NCI-H524 (cell line): ENCODE results near the gene PIWIL1.

Source experiments
- DNase-seq, 2 experiments: peaks; one replicate each; lab custom pipeline; 2025; lab: John Stamatoyannopoulos, UW

PIWIL1 gene

DNA sequence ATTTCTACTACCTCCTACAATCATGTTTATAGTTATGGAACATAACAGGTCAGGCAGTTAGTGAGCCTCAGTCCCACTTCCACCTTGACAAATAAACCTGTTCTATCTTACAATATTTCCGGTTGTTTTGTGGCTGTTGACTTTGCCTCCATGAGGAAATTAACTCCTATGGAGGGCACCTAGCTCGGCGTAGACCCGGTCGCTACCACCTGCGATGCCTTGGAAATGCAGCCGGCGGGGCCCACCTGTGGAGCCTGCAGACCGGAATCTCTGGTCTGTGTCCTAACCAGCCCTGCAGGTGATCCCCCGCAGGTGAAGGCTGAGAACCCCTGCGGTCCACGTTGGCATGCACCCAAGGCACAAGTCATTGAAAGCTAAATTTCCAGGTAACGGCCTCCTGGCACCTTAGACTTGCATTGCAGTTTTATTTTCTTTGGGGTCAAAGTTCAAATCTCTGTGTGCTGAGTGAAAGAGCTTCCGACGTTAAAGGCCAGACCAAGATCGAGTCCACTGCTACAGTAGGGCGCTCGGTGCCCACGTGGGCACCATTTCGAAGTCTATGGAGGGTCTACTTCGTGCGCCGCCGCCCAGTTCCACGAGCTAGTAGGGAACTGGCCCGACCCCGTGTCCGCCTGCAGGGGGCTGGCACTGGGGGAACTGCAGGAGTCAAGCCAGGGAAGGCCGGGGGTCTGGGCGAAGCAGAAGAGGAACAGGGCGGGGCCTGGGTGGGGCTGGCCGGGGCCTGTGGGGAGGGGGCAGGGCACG, 782 bp upstream of the PIWIL1 start:
- DNase-seq = no peak

DNA sequence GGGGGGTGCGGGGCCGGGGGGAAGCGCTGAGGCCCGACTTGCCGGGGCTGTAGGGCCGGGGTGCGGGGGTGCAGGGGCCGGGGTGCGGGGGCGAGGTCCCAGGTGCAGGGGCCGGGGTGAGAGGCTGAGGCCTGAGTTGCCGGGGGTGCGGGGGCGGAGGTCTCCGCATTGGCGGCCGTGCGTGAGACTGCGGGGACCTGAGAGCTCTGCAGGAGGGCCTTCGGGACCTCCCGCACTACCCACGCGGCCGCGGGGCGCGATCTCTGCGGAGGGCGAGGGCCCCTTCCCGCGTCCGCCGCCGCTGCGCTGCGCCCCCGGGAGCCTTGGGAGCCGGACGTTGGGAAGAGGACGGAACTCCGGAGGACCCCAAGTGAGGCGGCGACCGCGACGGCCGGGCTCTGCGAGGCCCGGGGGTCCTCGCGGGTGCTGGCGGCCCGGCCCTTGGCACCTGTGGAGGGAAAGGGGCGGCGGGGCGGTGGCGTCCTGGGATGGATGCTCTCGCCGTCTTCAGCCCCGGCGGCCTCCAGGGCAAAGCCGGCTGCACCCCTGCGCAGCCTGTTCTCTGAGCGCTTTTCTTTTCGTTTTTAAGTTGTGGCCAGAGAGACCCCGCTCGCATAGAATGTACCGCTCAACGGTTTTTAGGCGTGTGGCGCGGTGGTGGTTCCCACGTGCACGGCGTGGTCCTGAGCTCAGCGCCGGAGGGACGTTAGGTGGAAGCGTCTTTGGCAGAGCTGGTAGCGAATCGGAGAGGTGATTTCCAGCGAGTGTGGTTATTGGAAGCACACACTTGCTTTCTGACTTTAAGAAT, 1.3 kb downstream of the PIWIL1 start:
- peak in 1 of 2 experiments; percentile 4 for DNase-seq

DNA sequence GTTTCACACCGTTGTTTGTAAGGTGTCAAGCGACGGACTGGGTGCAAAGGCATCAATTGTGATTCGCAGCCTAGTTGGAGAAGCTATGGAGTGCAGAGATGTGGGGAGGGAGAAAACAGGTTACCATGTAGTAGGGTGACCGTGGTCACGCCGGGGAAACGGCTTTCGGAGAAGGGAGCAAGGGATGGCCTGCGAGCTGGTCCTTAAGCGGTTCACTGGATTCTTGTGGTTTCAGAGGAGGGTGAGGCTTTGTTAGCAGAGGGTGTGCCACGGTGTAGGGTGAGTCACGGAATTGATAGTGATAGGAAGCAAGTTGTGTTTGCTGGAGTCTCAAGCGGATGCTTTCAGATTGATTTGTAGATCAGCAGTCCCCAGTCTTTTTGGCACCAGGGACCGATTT, 2.3 kb downstream of the PIWIL1 start:
- DNase-seq = no peak

DNA sequence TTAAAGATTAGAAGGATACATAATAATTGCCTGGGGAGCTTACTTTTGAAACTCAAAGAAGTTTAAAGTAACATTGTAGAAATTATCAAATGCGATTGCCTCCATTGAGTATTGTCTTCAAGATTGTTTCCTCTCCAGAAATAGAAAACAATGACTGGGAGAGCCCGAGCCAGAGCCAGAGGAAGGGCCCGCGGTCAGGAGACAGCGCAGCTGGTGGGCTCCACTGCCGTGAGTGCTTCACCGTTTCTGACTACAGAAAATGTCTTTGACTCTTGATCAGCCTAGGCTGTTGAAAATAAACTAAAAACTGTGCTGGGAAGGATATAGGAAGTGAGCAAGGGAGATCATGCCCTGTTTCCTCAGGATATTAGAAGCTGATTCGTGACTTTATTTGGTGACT, 4.8 kb downstream of the PIWIL1 start:
- no peak for DNase-seq

DNA sequence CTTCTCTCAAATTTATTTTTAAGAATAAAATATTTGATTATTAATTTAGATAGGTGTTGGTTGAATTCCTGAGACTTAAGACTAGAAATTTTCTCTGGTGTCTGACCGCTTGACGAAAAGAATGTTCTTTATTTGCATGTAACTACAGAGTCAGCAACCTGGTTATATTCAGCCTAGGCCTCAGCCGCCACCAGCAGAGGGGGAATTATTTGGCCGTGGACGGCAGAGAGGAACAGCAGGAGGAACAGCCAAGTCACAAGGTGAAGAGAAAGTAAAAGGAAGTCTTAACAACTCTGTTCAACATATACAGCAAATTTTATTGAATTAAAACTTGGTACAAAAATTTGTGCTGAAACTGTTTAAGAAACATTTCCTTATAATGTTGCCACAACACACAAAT, 5.2 kb downstream of the PIWIL1 start:
- no peak for DNase-seq

DNA sequence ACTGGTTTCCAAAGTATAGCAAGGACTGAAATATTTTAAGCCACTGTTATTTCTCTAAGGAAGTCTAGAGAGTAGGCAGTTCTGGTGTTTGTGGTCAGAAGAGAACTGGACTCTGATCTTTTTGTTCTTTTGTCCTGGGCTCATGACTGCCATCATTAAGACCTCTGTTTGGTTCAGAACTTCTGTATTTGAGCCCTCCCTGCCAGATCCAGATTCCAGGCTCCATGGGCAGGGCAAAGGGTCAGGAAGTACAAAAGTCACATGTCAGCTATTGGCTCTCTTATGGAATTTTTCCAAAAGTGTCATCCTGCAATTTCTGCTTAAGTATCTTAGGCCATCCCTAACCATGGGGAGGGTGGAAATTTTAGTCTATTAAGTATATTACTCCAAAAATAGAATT, 6.8 kb downstream of the PIWIL1 start:
- DNase-seq = no peak

DNA sequence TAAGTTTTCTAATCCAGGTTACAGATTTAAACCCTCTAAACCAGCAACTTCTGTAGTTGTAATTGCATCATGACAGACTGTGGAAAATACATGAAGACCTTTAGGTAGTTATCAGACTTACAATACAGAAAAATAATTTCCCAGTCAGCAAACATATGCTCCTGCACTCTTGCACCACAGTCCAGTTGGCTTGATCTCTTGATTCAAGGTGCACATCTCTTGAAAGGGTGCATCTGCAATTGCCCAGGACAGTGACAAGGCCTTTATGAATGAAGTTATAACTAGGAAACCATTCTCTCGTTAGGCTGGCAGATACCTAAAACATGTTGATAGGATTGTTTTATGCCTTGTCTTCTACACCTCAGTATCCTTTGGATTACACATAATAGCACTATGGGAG, 7.6 kb downstream of the PIWIL1 start:
- no peak for DNase-seq

DNA sequence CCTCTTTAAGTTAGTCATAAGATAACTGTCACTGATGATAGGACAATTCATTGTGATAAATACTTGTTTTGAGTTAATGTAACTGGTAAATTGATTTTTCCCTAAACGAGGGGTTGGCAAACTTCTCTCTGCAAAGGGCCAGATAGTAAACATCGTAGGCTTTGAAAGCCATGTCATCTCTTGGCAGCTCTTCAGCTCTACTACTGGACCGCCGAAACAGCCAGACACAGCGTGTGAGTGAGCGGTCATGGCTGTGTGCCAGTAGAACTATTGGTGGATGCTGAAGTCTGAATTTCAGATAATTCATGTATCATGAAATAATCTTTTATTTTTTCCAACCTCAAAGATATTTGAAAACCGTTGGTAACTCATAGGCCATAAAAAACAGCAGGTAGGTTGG, 9.9 kb downstream of the PIWIL1 start:
- DNase-seq = no peak

DNA sequence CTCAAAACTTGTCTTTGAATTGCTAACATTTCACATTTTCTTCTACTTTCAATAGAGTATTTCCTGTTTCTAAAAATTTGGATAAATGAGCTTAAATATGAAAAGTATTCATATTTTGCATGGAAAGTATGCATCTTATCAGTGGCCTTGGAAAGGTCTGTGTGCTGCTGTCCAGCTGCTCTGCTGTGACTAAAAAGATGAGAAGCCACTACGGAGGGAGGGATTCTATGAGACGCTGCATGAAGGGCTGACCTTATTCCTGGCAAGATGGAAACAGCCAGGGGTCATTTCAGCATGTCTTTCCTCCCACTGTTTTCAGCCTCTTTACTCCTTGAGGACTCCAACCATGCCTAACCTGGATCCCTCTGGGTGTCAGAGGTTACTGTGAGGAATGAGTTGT, 13.0 kb downstream of the PIWIL1 start:
- DNase-seq = no peak

DNA sequence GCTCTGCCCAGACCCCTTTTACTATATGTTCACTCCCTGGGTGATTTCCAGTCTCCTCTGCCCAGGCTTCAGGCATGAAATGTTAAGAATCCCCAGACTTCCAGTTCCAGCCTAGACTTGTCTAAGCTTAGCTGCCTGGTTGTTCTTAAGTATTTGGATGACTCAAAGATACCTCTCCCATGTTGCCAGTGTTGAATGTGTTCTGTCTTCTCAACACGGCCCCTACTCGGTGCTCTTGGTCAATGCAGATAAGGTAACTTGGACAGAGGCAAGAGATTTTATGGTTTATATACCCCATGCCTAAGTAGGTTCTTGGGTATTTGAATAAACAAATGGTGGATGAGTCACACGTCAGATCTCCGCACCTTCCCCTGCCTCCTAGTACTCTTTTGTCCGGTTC, 13.6 kb downstream of the PIWIL1 start:
- DNase-seq = no peak

DNA sequence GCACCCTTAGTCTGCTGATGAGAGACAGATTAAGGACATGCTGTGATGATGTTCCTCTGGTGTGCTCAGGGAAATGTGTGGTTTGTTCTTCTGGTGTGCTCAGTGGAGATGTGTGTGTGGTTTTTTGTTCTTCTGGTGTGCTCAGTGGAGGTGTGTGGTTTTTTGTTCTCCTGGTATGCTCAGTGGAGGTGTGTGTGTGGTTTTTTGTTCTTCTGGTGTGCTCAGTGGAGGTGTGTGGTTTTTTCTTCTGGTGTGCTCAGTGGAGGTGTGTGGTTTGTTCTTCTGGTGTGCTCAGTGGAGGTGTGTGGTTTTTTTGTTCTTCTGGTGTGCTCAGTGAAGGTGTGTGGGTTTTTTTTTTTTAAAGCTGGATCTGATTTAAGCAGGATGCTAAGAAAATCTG, 15.4 kb downstream of the PIWIL1 start:
- DNase-seq = no peak

DNA sequence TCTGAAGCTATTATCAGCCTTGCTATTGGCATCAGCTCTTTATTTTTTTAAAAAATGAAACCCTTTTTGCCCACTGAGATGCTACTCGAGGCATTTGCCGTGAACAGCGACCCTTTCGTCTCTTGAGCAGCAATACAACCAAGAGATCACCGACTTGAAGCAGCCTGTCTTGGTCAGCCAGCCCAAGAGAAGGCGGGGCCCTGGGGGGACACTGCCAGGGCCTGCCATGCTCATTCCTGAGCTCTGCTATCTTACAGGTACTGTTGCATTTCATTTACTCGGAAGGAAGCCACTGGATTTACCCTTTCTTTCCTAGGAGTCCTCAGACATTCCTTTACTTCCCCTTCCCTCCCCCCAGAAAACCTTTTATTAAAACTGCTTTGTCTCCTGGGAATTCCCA, 16.7 kb downstream of the PIWIL1 start:
- no peak for DNase-seq

DNA sequence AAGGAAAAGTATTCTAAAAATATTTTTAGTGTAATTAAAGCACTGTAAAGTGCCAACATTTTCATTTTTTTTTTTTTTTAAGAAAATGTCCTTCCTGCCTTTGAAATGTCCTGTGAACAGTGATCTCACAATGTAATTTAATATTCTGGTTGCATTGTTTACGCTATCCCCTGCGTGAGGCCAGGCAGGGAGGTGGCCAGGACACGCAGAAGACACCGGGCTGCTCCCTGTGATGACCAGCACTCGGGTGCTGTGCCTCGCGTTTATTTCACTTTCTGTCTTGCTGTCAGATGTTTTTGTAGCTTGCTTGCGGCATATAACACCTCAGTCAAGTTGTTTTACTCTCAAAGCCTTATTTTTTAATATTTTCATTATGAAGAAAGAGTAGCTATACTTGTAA, 18.5 kb downstream of the PIWIL1 start:
- DNase-seq = no peak

DNA sequence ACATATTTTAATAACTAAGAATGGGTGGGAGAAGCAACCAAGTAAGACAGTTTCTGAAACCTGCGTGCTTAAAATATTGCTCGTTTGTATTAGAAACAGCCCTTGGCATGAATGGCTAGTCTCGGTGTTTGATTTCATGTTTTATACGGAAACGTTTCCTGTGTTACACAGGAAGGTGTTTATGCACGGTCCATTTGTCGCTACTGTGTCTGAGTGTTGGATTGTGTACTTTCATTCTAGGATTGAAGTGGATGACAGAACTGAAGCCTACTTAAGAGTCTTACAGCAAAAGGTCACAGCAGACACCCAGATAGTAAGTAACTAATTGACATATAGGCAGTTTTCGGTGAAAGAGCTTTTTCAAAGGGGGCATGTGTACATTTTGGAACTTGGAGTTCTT, 19.6 kb downstream of the PIWIL1 start:
- no peak for DNase-seq

DNA sequence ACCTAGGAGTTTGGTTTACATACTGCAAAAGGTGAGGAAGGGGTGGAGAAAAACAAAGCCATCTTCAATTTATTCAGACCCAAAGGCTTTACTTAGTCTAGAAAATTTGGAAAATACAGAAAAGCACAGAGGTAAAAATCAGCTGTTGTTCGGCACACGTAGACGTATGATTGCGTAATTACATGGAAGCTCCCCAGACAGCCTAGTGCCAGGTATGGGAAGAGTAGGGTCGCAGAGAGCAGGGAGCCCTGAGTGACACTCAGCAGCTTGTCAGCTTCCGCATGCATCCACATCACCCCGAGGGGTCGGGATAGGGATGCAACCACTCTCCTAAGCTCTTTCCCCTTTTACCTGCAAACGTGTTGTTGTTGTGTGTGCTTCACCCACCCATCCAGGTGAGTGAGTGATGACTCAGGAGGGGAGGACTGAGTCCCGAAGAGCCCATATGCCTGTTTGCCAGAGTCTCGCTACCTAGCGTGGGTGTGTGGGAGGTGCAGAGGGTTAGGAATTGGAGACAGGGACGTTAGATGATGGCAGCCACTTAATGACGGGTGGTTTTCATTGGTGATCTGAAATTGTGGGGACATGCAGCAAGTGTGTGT, 20.1 kb downstream of the PIWIL1 start:
- DNase-seq = no peak

DNA sequence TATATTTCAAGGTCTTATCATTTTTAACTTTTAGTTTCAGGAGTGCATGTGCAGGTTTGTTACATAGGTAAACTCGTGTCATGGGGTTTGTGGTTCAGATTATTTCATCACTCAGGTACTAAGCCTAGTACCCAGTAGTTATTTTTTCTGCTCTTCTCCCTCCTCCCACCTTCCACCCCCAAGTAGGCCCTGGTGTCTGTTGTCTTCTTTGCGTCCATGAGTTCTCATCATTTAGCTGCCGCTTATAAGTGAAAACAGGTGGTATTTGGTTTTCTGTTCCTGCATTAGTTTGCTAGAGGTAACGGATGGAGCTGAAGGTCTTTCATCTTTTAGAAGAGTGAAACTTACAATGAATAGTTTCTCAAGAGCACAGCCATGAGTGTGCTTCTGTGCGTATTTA, 24.4 kb downstream of the PIWIL1 start:
- DNase-seq = no peak

DNA sequence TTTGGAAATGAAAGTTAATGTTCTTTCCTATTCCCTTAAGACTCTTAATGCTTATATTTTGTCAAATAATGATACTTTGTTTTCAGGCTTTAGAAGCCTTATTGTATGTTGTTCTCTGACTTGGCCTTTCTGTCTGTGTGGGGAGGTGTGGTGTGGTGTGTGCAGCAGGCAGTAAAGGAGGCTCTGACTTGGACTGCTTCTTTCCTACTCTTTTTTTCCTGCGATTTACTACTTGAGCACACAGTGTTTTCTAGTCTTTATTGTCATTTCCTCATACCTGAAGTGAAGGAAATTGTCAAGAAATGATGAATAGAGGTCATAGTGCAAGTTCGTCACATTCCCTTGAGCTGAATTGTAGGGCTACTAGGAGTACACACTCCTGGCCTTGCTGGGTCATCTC, 26.9 kb downstream of the PIWIL1 start:
- DNase-seq = no peak

DNA sequence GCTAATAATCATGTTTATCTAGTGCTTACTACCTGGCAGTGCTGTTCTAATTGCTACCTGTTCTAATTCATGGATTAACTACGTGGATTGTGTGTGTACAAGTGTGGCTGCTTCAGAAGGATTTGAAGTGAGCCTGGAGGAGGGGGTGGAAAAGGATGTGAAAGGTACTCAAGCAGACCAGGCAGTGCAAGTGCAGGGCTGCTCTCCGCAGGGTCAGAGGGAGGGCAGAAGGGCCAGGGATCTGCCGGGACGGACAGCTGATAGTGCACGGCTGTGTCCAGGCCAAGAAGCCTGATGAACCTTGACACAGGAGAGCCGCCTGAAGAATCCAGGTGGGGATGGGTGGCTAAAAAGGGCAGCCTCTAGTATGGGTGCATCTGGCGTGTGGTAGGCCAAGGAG, 28.5 kb downstream of the PIWIL1 start:
- DNase-seq = no peak

DNA sequence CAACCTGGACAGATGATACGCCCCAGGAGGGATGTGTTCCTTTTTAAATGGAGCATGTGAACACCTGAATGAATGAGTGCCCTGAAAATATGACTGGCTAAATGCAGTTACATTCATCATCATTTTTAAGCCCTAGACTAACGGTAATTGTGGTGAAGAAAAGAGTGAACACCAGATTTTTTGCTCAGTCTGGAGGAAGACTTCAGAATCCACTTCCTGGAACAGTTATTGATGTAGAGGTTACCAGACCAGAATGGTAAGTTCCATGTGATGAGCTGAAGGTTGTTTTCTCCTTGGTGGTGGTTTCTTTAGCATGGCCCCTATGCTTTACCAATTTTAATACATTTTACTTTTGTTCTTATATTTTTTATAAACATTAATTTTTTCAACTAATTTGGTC, 29.3 kb downstream of the PIWIL1 start:
- DNase-seq = no peak

DNA sequence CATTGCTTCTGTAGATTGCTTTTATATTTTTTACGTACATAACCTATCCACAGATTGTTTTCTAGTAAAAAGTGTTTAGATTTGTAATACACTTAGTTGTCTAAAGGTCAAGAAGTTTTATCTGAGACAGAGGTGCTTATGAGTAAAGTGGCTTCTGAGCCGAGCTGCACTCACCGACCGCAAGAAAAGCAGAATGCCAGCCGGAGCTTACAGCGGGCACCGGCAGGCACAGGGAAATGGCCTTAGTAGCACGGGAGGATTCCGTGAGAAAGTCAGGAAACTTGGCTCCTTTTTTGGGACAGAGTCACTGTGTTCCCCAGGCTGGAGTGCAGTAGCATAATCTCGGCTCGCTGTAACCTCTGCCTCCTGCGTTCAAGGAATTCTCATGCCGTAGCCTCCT, 29.8 kb downstream of the PIWIL1 start:
- no peak for DNase-seq

DNA sequence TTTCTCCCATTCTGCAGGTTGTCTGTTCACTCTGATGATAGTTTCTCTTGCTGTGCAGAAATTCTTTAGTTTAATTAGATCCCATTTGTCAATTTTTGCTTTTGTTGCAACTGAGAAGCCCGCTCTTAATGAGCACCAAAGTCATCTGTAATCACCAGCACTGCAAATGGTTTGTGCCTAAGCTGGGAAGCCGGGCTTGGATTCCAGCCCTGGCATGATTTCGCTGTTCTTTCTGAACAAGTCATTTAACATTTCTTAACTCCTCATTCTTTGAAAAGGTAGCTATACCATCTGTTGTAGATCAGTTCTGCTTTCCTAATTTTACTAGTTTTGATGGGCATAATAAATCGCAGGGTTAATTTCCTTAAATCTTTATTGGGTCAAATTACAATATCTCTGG, 32.1 kb downstream of the PIWIL1 start:
- no peak for DNase-seq

DNA sequence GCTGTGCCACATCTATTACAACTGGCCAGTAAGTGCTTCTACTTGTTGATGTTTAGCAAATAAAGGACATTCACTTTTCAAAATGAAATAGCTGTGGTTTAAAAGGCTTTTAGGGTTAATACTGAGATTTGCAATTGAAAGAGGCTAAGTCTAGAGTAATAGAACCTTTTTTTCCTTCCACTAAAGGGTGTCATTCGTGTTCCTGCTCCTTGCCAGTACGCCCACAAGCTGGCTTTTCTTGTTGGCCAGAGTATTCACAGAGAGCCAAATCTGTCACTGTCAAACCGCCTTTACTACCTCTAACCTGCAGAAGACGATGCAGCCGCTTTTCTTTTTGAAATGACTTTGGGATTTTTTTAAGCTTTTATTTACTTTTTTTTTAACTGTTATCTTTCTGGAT, 33.6 kb downstream of the PIWIL1 start:
- DNase-seq = no peak

DNA sequence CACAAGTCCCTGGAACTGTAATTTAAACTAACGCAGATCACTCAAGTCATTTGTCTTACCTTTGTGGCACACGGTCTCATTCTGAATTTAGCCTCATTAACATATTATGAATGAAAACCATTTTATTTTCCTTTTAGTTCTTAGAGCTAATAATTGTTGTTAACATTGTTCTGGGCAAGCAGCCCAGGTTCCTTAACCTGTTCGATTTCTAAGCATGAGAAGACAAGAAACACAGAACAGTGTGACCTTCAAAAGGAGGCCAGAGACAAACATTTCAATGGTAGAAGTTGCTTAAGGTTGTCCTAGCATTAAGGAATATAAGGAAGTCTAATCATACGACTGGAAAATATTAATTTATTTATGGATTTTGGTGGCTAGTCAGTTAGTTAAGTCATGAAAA, 35.2 kb downstream of the PIWIL1 start:
- no peak for DNase-seq
